Activated T-cell treated with anti-CD3 and anti-CD28 coated beads for 24 hours (primary cell): Measurements from ENCODE around the gene MSH6.
"Not testable (repeated sequence)": the region's sequence is repeated elsewhere in the genome, so short reads cannot be mapped to it uniquely, and the experiment has no call there.

Source experiments
- DNase-seq: peaks from one replicate; pipeline ENCODE4 v3.0.0-alpha.2; 2020; ENCODE audit warnings: low read depth

The MSH6 gene

GRCh38 chr2:47842846-47843245, 59.9 kb downstream of the MSH6 start:
- no peak for DNase-seq

GRCh38 chr2:47843407-47843806, 60.5 kb downstream of the MSH6 start:
- DNase-seq, result no peak

- no peak for DNase-seq
Observed at GRCh38 chr2:47844162-47844561, 61.2 kb downstream of the MSH6 start.

DNA sequence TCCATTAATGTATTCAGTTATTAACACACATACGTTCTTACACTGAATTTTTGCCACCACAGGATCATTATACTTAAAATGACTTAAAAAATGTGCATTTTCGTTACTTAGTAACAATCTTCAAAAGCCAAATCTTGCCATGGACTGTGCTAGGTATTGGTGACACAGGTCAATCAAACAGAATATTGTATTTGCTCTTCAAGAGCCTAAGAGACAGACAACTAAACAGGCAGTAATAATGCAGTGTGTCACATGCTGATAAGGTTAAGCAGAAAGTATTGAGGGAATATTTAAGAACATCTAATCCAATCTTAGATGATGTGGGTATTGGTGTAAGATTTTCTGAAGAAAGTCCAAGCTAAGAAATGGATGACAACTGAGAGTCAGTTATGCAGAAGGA, 66.4 kb downstream of the MSH6 start:
- DNase-seq, result no peak

DNA sequence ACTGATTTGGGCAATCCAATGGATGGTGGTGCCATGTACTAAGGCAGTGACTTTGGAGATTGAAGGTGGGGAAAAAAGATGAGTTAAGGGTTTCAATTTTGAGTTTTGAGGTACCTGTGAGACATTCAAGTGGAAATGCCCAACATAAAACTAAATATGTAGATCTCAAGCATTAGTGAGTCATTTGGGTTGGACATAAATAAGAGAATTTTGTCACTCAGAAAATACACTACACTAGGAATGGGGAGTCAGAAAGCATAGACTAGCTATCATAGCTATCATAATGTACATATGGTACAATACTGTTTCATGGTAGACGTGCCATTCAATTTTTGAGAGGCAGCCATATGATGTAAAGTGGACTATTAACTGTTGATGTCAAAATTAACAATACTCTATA, 67.3 kb downstream of the MSH6 start:
- DNase-seq, result no peak

DNA sequence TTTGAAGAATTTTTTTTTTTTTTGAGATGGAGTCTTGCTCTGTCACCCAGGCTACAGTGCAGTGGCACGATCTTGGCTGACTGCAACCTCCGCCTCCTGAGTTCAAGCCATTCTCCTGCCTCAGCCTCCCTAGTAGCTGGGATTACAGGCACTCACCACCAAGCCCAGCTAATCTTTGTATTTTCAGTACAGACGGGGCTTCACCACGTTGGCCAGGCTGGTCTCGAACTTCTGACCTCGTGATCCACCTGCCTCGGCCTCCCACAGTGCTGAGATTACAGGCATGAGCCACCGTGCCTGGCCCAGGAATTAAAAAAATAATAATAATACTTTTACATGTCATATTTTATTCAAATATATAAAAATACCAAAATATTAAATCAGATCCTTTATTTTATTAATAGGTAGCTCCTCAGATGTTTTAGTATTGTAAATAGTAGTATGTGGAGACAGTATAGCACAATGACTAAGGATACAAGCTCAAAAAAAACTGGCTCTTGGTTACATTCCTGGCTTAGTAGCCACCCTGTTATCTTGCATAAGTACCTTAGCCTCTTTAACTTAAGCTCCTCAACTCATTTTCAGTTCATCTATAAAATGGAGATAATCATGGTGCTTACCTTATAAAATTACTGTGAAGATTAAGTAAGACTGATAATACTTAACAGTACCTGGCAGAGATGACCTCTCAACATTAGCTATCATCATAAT, 70.3 kb downstream of the MSH6 start:
- not testable (repeated sequence) for DNase-seq
